Activated naive CD8-positive, alpha-beta T cell treated with anti-CD3 and anti-CD28 coated beads, Interleukin-2, amount 50 U/mL, for 24 hours (primary cell): ENCODE results near the gene GSK3A.

Experiments
- ATAC-seq: fragments of 150-1000 bp; cut with Tn5 transposase; one replicate; pipeline ENCODE4 v1.10.0; 2021
- DNase-seq: peaks from one replicate; pipeline ENCODE4 v3.0.0; 2021
- H3K27ac Mint-ChIP-seq: one replicate; pipeline ENCODE4 v1.8.0; 2021; ENCODE audit warnings: mild to moderate bottlenecking, mixed read lengths
- H3K27me3 Mint-ChIP-seq: one replicate; pipeline ENCODE4 v1.8.0; 2021; ENCODE audit warnings: mixed read lengths
- H3K36me3 Mint-ChIP-seq: one replicate; pipeline ENCODE4 v1.8.0; 2021; ENCODE audit warnings: low read depth, mixed read lengths
- H3K4me1 Mint-ChIP-seq: one replicate; pipeline ENCODE4 v1.8.0; 2021; ENCODE audit warnings: mixed read lengths
- H3K4me3 Mint-ChIP-seq: one replicate; pipeline ENCODE4 v1.8.0; 2021; ENCODE audit warnings: mild to moderate bottlenecking, moderate library complexity, mixed read lengths
- H3K9me3 Mint-ChIP-seq: one replicate; pipeline ENCODE4 v1.8.0; 2021; ENCODE audit warnings: mixed read lengths

Gene GSK3A

DNA sequence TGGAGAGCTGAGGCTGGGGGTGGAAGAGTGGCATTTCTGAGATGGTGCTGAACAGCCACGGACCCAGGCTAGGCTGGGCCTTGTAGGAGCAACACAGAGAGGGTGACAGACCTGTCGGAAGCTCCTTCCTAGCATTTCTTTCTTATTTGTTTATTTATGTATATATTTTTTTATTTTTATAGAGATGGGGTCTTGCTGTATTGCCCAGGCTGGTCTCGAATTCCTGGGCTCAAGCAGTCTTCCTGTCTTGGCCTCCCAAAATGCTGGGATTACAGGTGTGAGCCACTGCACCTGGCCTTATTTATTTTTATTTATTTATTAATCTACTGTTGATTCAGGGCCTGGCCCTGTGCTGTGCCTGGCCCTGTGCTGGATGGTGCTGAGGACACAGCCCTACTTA is 33.1 kb upstream of the GSK3A start:
- no peaks in the 10 kb centered on the region for H3K27me3 Mint-ChIP-seq

DNA sequence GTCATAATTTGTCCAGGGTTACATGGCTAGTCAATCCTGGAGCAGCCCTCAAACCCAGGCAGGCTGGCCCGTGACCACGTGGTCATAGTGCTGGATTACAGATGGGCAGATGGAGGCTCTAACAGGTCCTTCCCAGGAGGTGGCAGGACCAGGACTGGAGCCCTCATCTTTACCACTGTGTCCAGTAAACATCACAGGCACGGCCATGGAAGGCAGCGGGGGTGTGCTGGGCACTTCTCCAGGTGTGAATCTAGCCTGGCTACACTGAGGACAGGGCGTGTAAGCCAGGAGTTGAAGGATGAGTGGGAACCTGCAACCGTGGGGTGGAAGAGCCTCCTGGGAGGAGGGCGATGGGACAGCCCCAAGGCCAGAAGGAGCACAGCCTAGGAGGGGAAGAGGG is 32.7 kb upstream of the GSK3A start:
- peaks cover 8% of the 10 kb centered on the region for H3K36me3 Mint-ChIP-seq
- H3K27me3 Mint-ChIP-seq = no peaks in the 10 kb centered on the region
- H3K9me3 Mint-ChIP-seq = no peaks in the 10 kb centered on the region
- H3K27ac Mint-ChIP-seq = peak overlapping the region; percentile 40
- DNase-seq (no peak), ATAC-seq (no peak)
- peaks cover 60% of the 10 kb centered on the region for H3K4me1 Mint-ChIP-seq
- no peak overlapping the region for H3K4me3 Mint-ChIP-seq

More for the DNA sequence above, 33.1 kb upstream of the GSK3A start:
- H3K27ac Mint-ChIP-seq = no peak overlapping the region
- peaks cover 8% of the 10 kb centered on the region for H3K36me3 Mint-ChIP-seq
- no peak overlapping the region for H3K4me3 Mint-ChIP-seq
- peaks cover 55% of the 10 kb centered on the region for H3K4me1 Mint-ChIP-seq
- ATAC-seq (no peak), DNase-seq (no peak)
- H3K9me3 Mint-ChIP-seq = no peaks in the 10 kb centered on the region

DNA sequence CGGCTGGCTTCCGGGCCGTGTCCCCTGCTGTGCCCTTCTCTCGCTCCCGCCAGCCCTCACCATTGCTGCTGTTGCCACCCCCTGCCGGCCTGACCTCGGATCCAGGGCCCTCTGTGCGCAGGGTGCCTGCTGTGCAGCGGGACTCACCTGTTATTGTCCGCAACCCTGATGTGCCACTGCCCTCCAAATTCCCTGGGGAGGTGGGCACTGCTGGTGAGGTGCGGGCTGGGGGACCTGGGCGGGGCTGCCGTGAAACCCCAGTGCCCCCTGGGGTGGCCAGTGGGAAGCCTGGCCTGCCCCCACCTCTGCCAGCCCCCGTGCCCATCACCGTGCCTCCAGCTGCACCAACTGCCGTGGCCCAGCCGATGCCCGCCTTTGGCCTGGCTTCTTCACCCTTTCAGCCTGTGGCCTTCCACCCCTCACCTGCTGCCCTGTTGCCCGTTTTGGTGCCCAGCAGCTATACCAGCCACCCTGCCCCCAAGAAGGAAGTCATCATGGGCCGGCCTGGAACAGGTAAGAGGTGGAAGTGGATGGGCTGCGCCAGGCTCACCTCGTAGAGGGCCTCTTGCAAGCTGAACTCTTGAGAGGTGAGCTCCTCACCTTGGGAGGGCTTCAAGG is 31.8 kb upstream of the GSK3A start:
- no peak for DNase-seq
- Mint-ChIP-seq H3K9me3 (no peaks in the 10 kb centered on the region), H3K4me1 (peaks cover 61% of the 10 kb centered on the region), H3K27ac (no peak overlapping the region), H3K4me3 (no peak overlapping the region), H3K36me3 (peaks cover 7% of the 10 kb centered on the region), H3K27me3 (no peaks in the 10 kb centered on the region)
- ATAC-seq = no peak

DNA sequence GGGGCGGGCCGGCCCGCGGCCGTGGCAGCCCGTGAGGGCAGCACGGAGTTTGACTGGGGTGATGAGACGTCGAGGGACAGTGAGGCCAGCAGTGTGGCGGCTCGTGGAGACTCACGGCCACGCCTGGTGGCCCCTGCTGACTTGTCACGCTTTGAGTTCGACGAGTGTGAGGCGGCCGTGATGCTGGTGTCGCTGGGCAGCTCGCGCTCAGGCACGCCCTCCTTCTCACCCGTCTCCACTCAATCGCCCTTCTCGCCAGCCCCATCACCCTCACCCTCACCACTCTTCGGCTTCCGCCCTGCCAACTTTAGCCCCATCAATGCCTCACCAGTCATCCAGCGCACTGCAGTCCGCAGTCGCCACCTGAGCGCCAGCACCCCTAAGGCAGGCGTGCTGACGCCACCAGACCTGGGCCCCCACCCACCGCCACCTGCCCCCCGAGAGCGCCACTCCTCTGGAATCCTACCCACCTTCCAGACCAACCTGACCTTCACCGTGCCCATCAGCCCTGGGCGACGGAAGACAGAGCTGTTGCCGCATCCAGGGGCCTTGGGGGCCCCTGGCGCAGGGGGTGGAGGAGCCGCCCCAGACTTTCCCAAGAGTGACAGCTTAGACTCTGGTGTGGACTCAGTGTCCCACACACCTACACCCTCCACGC is 31.1 kb upstream of the GSK3A start:
- no peak overlapping the region for H3K4me3 Mint-ChIP-seq
- DNase-seq = no peak
- H3K27me3 Mint-ChIP-seq = no peaks in the 10 kb centered on the region
- no peak overlapping the region for H3K27ac Mint-ChIP-seq
- H3K9me3 Mint-ChIP-seq = no peaks in the 10 kb centered on the region
- H3K4me1 Mint-ChIP-seq = peaks cover 54% of the 10 kb centered on the region
- H3K36me3 Mint-ChIP-seq = peaks cover 7% of the 10 kb centered on the region
- no peak for ATAC-seq

DNA sequence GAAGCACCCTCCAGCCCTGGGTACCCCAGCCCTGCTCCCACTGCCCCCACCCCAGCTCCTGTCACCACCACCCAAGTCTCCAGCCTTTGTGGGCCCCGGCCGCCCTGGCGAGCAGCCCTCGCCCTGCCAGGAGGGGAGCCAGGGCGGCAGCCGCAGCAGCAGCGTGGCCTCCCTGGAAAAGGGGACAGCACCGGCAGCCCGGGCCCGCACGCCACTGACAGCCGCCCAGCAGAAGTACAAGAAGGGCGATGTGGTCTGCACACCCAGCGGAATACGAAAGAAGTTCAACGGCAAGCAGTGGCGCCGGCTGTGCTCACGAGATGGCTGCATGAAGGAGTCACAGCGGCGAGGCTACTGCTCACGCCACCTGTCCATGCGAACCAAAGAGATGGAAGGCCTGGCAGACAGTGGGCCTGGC is 30.6 kb upstream of the GSK3A start:
- Mint-ChIP-seq H3K9me3 (no peaks in the 10 kb centered on the region), H3K27ac (no peak overlapping the region), H3K4me3 (no peak overlapping the region)

DNA sequence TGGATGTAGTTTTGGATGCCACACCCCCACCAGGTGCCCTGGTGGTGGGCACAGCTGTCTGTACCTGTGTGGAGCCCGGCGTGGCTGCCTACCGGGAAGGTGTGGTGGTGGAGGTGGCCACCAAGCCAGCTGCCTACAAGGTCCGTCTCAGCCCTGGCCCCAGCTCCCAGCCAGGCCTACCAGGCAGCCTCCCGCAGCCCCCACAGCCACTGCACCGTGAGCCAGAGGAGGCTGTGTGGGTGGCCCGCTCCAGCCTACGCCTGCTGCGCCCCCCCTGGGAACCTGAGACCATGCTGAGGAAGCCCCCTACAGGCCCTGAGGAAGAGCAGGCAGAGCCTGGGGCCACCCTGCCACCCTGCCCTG is 30.1 kb upstream of the GSK3A start:
- DNase-seq (no peak), ATAC-seq (no peak)
- H3K9me3 Mint-ChIP-seq = no peaks in the 10 kb centered on the region
- peaks cover 7% of the 10 kb centered on the region for H3K36me3 Mint-ChIP-seq
- H3K27ac Mint-ChIP-seq = no peak overlapping the region
- peaks cover 47% of the 10 kb centered on the region for H3K4me1 Mint-ChIP-seq
- no peak overlapping the region for H3K4me3 Mint-ChIP-seq
- no peaks in the 10 kb centered on the region for H3K27me3 Mint-ChIP-seq

More for the DNA sequence above, 30.6 kb upstream of the GSK3A start:
- no peaks in the 10 kb centered on the region for H3K27me3 Mint-ChIP-seq
- no peak for ATAC-seq
- H3K4me1 Mint-ChIP-seq = peaks cover 50% of the 10 kb centered on the region
- H3K36me3 Mint-ChIP-seq = peaks cover 7% of the 10 kb centered on the region
- DNase-seq = no peak

DNA sequence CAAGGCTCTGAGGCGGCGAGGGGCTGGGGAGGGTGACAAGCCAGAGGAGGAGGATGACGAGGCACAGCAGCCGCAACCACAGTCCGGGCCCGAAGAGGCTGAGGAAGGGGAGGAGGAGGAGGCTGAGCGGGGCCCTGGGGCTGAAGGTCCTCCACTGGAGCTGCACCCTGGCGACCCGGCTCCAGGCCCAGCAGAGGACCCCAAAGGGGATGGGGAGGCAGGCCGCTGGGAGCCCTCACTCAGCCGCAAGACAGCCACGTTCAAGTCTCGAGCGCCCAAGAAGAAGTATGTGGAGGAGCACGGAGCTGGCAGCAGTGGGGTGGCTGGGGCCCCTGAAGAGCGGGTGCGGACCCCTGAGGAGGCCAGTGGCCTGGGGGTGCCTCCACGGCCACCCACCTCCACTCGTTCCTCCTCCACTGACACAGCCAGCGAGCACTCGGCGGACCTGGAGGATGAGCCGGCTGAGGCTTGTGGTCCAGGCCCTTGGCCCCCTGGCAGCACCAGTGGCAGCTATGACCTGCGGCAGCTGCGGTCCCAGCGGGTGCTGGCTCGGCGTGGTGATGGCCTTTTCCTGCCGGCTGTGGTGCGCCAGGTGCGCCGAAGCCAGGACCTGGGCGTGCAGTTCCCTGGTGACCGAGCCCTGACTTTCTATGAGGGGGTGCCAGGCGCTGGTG is 29.6 kb upstream of the GSK3A start:
- Mint-ChIP-seq H3K27me3 (no peaks in the 10 kb centered on the region), H3K27ac (peak overlapping the region; percentile 99), H3K9me3 (no peaks in the 10 kb centered on the region)

DNA sequence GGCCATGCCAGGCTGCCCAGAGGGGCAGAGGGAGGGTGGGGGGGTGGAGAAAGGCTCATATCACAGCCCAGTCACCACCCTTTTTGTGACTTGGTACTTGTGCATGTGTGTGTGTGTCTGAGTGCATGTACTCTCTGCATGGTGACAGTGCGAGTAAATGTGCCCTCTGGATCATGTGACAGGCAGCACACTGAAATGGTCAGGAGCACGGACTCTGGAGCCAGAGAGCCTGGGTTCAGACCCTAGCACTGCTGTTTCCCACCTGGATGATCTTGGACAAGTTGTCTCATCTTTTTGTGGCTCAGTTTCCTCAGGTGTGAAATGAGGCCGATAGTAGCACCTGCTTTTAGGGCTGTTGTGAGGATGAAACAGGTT is 28.6 kb upstream of the GSK3A start:
- Mint-ChIP-seq H3K4me3 (no peak overlapping the region), H3K9me3 (no peaks in the 10 kb centered on the region), H3K27ac (peak overlapping the region; percentile 99), H3K36me3 (peaks cover 7% of the 10 kb centered on the region), H3K27me3 (no peaks in the 10 kb centered on the region), H3K4me1 (peaks cover 34% of the 10 kb centered on the region)
- DNase-seq (no peak), ATAC-seq (no peak)

More for the DNA sequence above, 29.6 kb upstream of the GSK3A start:
- H3K4me1 Mint-ChIP-seq = peaks cover 44% of the 10 kb centered on the region
- DNase-seq = no peak
- ATAC-seq = no peak
- peaks cover 7% of the 10 kb centered on the region for H3K36me3 Mint-ChIP-seq
- no peak overlapping the region for H3K4me3 Mint-ChIP-seq

DNA sequence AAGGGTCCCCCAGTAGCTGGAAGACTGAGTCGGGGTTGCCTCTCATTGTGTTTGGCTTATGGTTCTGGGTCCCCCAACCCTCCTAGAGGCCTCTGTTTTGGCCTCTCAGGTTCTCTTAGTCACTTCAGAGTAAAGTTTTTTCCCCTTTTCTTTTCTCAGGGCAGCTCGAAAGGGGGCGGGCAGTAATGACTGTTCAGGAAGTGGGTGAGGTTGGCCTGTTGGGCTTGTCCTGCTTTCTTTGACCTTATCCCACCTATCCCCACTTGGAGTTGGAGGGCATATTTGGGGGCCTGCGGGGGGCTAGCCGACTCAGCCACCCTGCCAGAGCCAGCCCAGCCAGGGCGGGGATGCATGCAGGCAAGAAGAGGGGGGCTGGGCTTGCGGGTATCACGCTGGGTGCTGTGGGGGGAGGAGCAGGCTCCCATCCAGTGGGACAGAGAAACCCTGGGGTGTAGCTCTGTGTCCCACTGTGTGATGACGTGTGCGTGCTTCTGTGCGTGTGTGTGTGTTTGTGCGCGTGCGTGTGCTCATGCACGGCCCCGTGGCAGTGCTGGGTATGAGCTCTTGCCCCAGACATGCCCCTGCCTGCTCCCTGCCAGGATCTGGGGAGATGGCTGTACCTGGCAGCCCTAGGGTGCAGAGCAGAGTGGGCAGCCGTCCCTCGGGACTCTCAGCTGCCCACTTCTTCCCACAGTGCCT is 28.1 kb upstream of the GSK3A start:
- peaks cover 30% of the 10 kb centered on the region for H3K4me1 Mint-ChIP-seq
- H3K27me3 Mint-ChIP-seq = no peaks in the 10 kb centered on the region
- ATAC-seq (peak; percentile 12), DNase-seq (peak; percentile 71)
- peaks cover 7% of the 10 kb centered on the region for H3K36me3 Mint-ChIP-seq
- no peaks in the 10 kb centered on the region for H3K9me3 Mint-ChIP-seq
- H3K27ac Mint-ChIP-seq = peak overlapping the region; percentile 99
- no peak overlapping the region for H3K4me3 Mint-ChIP-seq

DNA sequence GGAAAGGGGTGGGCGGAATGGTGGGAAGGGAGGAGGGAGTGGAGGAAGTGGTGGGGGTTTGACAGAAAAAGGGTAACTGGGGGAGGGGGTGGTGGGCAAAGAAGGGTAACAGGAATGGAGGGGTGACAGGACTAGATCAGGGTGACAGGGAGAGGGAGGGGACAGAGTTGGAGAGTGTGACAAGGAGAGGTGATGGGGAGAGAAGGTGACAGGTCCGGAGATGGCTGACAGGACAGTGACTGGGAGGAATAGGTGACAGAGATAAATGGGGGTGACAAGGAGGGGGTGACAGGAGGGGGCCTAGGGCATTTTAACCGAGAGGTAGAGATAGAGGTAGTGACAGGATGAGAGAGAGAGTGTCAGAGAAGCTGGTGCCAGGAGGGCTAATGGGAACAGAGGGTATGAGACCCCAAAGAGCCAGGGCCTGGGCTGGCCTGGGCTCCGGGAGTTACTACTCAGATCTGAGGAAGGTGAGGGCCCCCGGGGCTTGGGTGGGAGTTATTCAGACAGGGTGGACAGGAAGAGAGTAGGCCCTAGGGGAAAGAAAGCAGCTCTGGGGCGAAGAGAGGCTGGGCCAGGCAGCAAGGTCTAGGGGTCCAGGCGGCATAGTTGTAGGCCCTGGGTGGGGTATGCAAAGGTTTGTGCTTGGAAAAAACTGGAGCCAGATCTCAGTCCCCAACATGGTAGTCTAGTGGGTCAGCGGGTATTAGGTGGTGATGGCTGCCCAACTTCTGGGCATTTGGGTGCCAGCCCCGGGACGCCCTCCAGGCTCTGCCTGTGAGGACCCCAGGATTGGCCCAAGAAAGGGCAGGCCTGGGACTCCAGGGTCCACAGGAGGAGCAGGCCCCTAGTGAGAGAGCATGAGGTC is 27.3 kb upstream of the GSK3A start:
- no peaks in the 10 kb centered on the region for H3K27me3 Mint-ChIP-seq
- H3K36me3 Mint-ChIP-seq = peaks cover 4% of the 10 kb centered on the region
- H3K4me1 Mint-ChIP-seq = peaks cover 24% of the 10 kb centered on the region
- ATAC-seq (no peak), DNase-seq (peak; percentile 22)
- H3K9me3 Mint-ChIP-seq = no peaks in the 10 kb centered on the region
- H3K4me3 Mint-ChIP-seq = no peak overlapping the region
- H3K27ac Mint-ChIP-seq = peak overlapping the region; percentile 99

DNA sequence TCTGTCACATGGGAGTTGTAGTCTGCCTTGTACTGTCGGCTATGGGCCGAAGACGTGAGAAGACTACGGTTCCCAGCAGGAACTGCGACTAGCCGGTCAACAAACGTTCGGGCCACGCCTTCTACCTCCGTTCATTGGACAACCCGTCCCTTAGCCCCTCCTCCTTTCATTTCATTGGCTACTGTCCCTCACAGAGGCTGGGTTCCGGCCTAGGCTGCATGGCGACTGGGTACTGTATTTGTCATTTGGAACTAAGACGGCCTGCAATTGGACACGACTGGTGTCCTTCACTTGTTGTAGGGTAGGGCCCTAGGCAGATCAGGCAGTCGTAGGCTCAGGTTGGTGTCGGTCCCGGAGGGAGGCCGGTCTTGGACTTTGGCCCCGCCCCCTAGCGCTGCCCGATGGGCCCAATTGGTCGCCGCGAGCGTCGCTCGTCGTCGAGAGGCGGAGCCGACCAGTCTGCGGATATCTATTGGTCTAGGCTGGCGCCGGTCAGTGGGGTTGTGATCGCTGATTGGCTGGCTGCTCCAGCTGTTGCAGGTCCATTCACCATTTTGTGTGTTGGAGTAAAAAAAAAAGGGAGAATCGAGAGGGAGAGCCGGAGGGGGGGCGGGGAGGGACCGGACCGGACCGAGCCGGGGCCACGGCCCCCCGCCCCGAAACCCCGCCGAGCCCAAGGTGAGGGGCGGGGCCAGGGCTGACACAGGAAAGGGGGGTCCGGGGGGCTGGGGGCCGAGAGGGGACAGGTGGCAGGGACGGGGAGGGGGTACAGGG is 26.5 kb upstream of the GSK3A start, which contains the start of gene CIC:
Gene CIC, plus strand, starts transcription at position 549 of the 774 bp plus-strand sequence. CDS start 2,532 bp downstream, outside the sequence.
- Mint-ChIP-seq H3K9me3 (no peaks in the 10 kb centered on the region), H3K4me3 (no peak within 1 kb of the TSS), H3K36me3 (no peaks in the 10 kb centered on the region), H3K27me3 (no peaks in the 10 kb centered on the region), H3K27ac (peak within 1 kb of the TSS; percentile 99), H3K4me1 (peaks cover 21% of the 10 kb centered on the region)
- DNase-seq = peak; percentile 99
- ATAC-seq = peak; percentile 91

DNA sequence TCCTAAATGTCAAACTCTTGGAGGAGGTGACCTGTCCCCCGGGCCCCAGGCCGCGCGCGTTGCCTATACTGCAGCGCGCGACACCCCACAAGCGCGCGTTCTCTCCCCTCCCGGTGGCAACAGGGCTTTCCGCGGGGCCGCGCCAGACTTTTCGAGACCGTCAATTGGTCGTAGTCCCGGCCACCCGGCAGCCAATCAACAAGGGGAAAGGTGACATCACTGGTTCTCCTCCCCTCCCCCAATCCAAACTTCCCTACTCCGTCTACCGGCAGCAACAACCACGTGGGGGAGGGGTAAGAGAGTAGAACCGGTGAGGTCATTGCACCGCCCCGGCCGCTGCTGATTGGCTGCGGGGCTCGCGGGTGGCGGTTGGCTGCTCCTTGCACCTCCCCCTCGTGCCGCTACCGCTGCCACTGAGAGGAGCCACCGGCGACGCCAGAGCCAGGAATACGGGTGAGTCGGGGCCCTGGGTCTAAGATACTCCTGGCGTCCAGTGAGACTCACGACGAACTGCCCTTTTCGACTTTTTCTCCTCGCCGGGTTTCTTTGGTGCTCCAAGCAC is 25.8 kb upstream of the GSK3A start:
- H3K36me3 Mint-ChIP-seq = no peaks in the 10 kb centered on the region
- DNase-seq = peak; percentile 97
- H3K9me3 Mint-ChIP-seq = no peaks in the 10 kb centered on the region
- peaks cover 21% of the 10 kb centered on the region for H3K4me1 Mint-ChIP-seq
- no peak overlapping the region for H3K27ac Mint-ChIP-seq
- no peak overlapping the region for H3K4me3 Mint-ChIP-seq
- H3K27me3 Mint-ChIP-seq = no peaks in the 10 kb centered on the region
- peak; percentile 60 for ATAC-seq

DNA sequence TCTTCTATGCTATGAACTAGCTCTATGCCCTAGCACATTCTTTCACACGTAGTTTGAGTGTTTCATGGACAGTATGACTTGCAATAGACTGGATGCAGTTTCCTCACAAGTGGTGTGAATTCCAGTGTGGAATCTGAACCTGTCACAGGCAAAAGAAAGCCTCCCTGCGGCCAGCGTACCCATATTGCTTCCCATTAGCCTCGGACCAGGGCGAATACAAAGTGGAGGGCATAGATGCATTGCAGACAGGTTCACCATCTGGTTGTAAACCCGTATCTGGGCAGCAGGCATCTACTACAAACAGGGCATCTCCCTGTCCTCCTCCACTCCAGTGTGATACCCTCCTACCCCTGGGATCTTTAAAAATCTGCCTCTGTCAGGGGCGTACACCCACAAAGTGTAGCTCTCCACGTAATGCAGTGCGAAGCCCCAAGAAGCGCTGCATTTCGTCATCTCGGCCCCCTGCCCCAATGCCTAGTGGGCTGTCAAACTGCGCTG is 25.3 kb upstream of the GSK3A start:
- no peak for DNase-seq
- Mint-ChIP-seq H3K27me3 (no peaks in the 10 kb centered on the region), H3K4me3 (no peak overlapping the region), H3K9me3 (no peaks in the 10 kb centered on the region), H3K36me3 (no peaks in the 10 kb centered on the region), H3K27ac (no peak overlapping the region), H3K4me1 (peaks cover 21% of the 10 kb centered on the region)
- ATAC-seq = no peak
